Right lobe of liver (tissue), 4 donors: Measurements from ENCODE around the gene RCOR1.

Source experiments
- CTCF ChIP-seq, 4 donors: fragments of 200-600 bp in 3 of 4; fragments of 450-650 bp in 1 of 4; IDR thresholded peaks; one replicate each; pipeline versions ENCODE4 v1.5.1 to v1.8.0; 2016 to 2022; ENCODE audit warnings: antibody characterized with exemption in 4 of 4, mild to moderate bottlenecking in 2 of 4
- POLR2A ChIP-seq: fragments of 450-650 bp; IDR thresholded peaks from one replicate; pipeline ENCODE4 v1.6.1; 2017; ENCODE audit warnings: antibody characterized with exemption, mild to moderate bottlenecking
- donor health status: DM: no; HTN: no; CAD: no.
- donor health status: DM: no; HTN: no; CAD: no.
- donor health status: DM: no; HTN: yes; CAD: no.

- TF ChIP-seq CTCF (IDR thresholded peaks at IDR 0.05) (no peak), POLR2A (no peak)
Observed at GRCh38 chr14:102557434-102558226, 34.8 kb upstream of the RCOR1 start.
